GM12878 (cell line): ENCODE measurements around the gene POLK. TPM values are rescaled to one million over a fixed set of nuclear protein-coding genes. Genes with fewer than 3 reads are reported as not detected.

Experiments used
- ATAC-seq: fragments of 200-7000 bp; cut with Tn5 transposase; 3 replicates; pipeline ENCODE4 v1.9.1; 2020; ENCODE audit warnings: mild to moderate bottlenecking, moderate library complexity
- BruUV-seq: library from RNA; stranded (reverse); fragments of 400-500 nt; replicated peaks from 2 replicates; lab custom pipeline; 2021; lab: Mats Ljungman, UMichigan
- CTCF ChIA-PET: fragments of 300-600 bp; sonication (Branson Sonifier 250); formaldehyde crosslinking; extraction: SDS; loops from one replicate; lab custom pipeline; 2021; ENCODE audit warnings: inconsistent platforms; lab: Yijun Ruan, JAX
- POLR2A ChIA-PET: fragments of 350-600 bp; formaldehyde crosslinking; extraction: SDS; loops from one replicate; lab custom pipeline; 2021; ENCODE audit warnings: inconsistent platforms; lab: Charles Lee
- RAD21 ChIA-PET: fragments of 300-600 bp; sonication (Branson Sonifier 250); formaldehyde crosslinking; loops from one replicate; lab custom pipeline; 2023; ENCODE audit warnings: antibody characterized with exemption; ENCODE audit not compliant: unreplicated experiment; lab: Charles Lee
- SMC1A ChIA-PET: fragments of 300-600 bp; sonication (Branson Sonifier 250); formaldehyde crosslinking; loops from one replicate; lab custom pipeline; 2023; ENCODE audit not compliant: unreplicated experiment, uncharacterized antibody; lab: Charles Lee
- DNase-seq: peaks from one replicate; pipeline ENCODE4 v3.0.0-alpha.2; 2011; ENCODE audit warnings: low read depth, low spot score
- FAIRE-seq: peaks from 3 replicates; lab custom pipeline; 2011; peaks lifted over from hg19 to GRCh38; lab: Jason Lieb, UNC
- H2AFZ ChIP-seq: 2 replicates; pipeline ENCODE4 v1.6.0; 2011; ENCODE audit warnings: low read depth, low read length, control low read depth; ENCODE audit not compliant: control insufficient read depth
- H3K27ac ChIP-seq: 2 replicates; pipeline ENCODE4 v1.5.1; 2011; ENCODE audit warnings: control low read depth; ENCODE audit not compliant: control insufficient read depth, insufficient read depth
- H3K27me3 ChIP-seq, 2 experiments: replicated peaks in 1 of 2; 2 replicates each; pipeline versions ENCODE4 v1.6.0 to v1.6.1; 2011; ENCODE audit warnings: low read length in 1 of 2; ENCODE audit not compliant: control insufficient read depth in 2 of 2, insufficient read depth in 2 of 2
- H3K36me3 ChIP-seq, 2 experiments: 2 replicates each; pipeline ENCODE4 v1.5.1; 2011; ENCODE audit warnings: low read length in 1 of 2; ENCODE audit not compliant: control insufficient read depth in 2 of 2, insufficient read depth in 2 of 2
- H3K4me1 ChIP-seq: 2 replicates; pipeline ENCODE4 v1.6.1; 2011; ENCODE audit warnings: mild to moderate bottlenecking, low read length, moderate library complexity, mixed read lengths; ENCODE audit not compliant: control insufficient read depth, insufficient read depth
- H3K4me2 ChIP-seq: 2 replicates; pipeline ENCODE4 v1.6.0; 2011; ENCODE audit warnings: control low read depth; ENCODE audit not compliant: control insufficient read depth, insufficient read depth
- H3K4me3 ChIP-seq: fragments of 200-600 bp; sonication (generic); 2 replicates; pipeline ENCODE4 v1.5.1; 2016
- H3K79me2 ChIP-seq: 2 replicates; pipeline ENCODE4 v1.6.0; 2011; ENCODE audit warnings: low read length; ENCODE audit not compliant: control insufficient read depth, insufficient read depth
- H3K9ac ChIP-seq: 2 replicates; pipeline ENCODE4 v1.8.0; 2011; ENCODE audit warnings: low read length, control low read depth, mixed read lengths; ENCODE audit not compliant: control insufficient read depth, insufficient read depth
- H3K9me3 ChIP-seq: replicated peaks from 3 replicates; pipeline ENCODE4 v1.5.1; 2011; ENCODE audit warnings: mild to moderate bottlenecking, low read length; ENCODE audit not compliant: control insufficient read depth, insufficient read depth
- H4K20me1 ChIP-seq: 2 replicates; pipeline ENCODE4 v1.6.0; 2011; ENCODE audit not compliant: control insufficient read depth, insufficient read depth
- EP300 ChIP-seq, 2 experiments: fragments of 150-350 bp in 1 of 2; IDR thresholded peaks; 2 replicates each; pipeline ENCODE4 v1.6.1; 2011 to 2012; ENCODE audit warnings: low read depth in 2 of 2, low read length in 2 of 2, borderline replicate concordance in 1 of 2, improper control_type of control experiment in 1 of 2, inconsistent platforms in 1 of 2; ENCODE audit not compliant: control insufficient read depth in 1 of 2
- JUNB ChIP-seq: IDR thresholded peaks from 2 replicates; pipeline ENCODE4 v1.6.1; 2016; ENCODE audit warnings: antibody characterized with exemption, mild to moderate bottlenecking
- JUND ChIP-seq: IDR thresholded peaks from 2 replicates; pipeline ENCODE4 v1.6.1; 2012; ENCODE audit warnings: low read depth, mild to moderate bottlenecking, low read length, improper control_type of control experiment, moderate library complexity
- LARP7 ChIP-seq: fragments of 450-650 bp; IDR thresholded peaks from 2 replicates; pipeline ENCODE4 v1.6.1; 2017; ENCODE audit warnings: mild to moderate bottlenecking
- NR2F1 ChIP-seq: fragments of 450-650 bp; conservative IDR thresholded peaks from 2 replicates; pipeline ENCODE4 v1.6.1; 2017; ENCODE audit warnings: mild to moderate bottlenecking
- POLR2AphosphoS2 ChIP-seq: IDR thresholded peaks from 2 replicates; pipeline ENCODE4 v1.6.1; 2011; ENCODE audit warnings: low read depth, mild to moderate bottlenecking, low read length, improper control_type of control experiment, moderate library complexity
- POU2F2 ChIP-seq: IDR thresholded peaks from 3 replicates; pipeline ENCODE4 v1.6.1; 2011; ENCODE audit warnings: low read depth, mild to moderate bottlenecking, low read length, borderline replicate concordance
- WGBS: methylation state at CpG from one replicate; pipeline ENCODE4 v1.1.6; 2016; ENCODE audit warnings: low lambda C conversion rate; ENCODE audit not compliant: insufficient replicate concordance, insufficient coverage; ENCODE audit errors: missing lambda C conversion rate; 5-methylcytosine and 5-hydroxymethylcytosine counted together
- in situ Hi-C: fragments of 300-500 bp; cut with MboI; formaldehyde crosslinking; loops from 9 replicates; pipeline ENCODE4 v1.14.3; 2018; ENCODE audit warnings: mixed read lengths
- intact Hi-C: fragments of 100-400 bp; cut with micrococcal nuclease; formaldehyde crosslinking; loops from one replicate; pipeline ENCODE4 v1.14.2; 2022; ENCODE audit not compliant: unreplicated experiment
- polyA plus RNA-seq, 11 experiments: library from polyadenylated mRNA; depleted of rRNA in 4 of 11; unstranded in 6 of 11; stranded (reverse) in 5 of 11; fragments of >200 nt; fragmentation: Nextera tagmentation in 4 of 11; fragmentation: Illumina TruSeq in 1 of 11; extraction: Ambion mirVana in 4 of 11; extraction: Trizol in 1 of 11; gene quantifications; 1 replicate in 1 of 11; 2 replicates in 10 of 11; pipeline versions ENCODE4 v1.2.1 to v1.2.3, GENCODE V29; 2011 to 2016; ENCODE audit warnings: inconsistent platforms in 2 of 11, missing spikeins in 2 of 11, low read depth in 1 of 11
- total RNA-seq, 4 experiments: library from RNA; depleted of rRNA in 3 of 4; stranded (reverse); fragments of >200 nt in 3 of 4; fragmentation: Illumina TruSeq in 1 of 4; extraction: Trizol in 1 of 4; gene quantifications; 2 replicates each; pipeline versions ENCODE4 v1.2.1 to v1.2.3, GENCODE V29; 2013 to 2021
- TF ChIP-seq, protein P1 (sequence below): fragments of 450-650 bp; IDR thresholded peaks from 2 replicates; pipeline ENCODE4 v1.6.1; 2016; ENCODE audit warnings: mild to moderate bottlenecking

POLK gene
- total and polyA plus RNA-seq, 10 of the 15 experiments (the other 5 are each of a cell fraction or from before 2014, with no cell fraction given), result 10.4 to 47.6 (median 29.0) TPM

- ChIA-PET RAD21 (interaction anchor here (1.0 to 3.9 kb wide), 6 partner anchors 9 to 155 kb away, joined by 3 to 19 read pairs (median 10); partner anchors contain the start of genes CERT1 and POLK), SMC1A (interaction anchor here (0.6 to 7.7 kb wide), 11 partner anchors 9 to 1839 kb away, joined by 3 to 76 read pairs (median 5); partner anchors contain the start of gene POLK), POLR2A (interaction anchor here (0.6 to 2.2 kb wide), 4 partner anchors 9 to 45 kb away, joined by 3 to 9 read pairs (median 6); partner anchors contain the start of genes CERT1 and POLK)
- in situ Hi-C loops, result no loop called here
- Histone ChIP-seq H3K4me2 (no peak overlapping the region), H3K27me3 (no peaks in the 10 kb centered on the region), H4K20me1 (no peaks in the 10 kb centered on the region)
- 100% methylated on average over 2 of the region's 2 CpGs for WGBS
- no peak for TF ChIP-seq JUNB
- TF ChIP-seq EP300 (IDR thresholded peaks at IDR 0.05; ENCODE audit: borderline replicate concordance in 1 of 2, control insufficient read depth in 1 of 2, low read depth in 2 of 2, low read length in 2 of 2), result no peak
- no peak for TF ChIP-seq JUND
- TF ChIP-seq NR2F1, result no peak
- no peak for TF ChIP-seq POU2F2
- TF ChIP-seq LARP7, result no peak
- TF ChIP-seq POLR2AphosphoS2, result no peak
- TF ChIP-seq, protein P1, sequence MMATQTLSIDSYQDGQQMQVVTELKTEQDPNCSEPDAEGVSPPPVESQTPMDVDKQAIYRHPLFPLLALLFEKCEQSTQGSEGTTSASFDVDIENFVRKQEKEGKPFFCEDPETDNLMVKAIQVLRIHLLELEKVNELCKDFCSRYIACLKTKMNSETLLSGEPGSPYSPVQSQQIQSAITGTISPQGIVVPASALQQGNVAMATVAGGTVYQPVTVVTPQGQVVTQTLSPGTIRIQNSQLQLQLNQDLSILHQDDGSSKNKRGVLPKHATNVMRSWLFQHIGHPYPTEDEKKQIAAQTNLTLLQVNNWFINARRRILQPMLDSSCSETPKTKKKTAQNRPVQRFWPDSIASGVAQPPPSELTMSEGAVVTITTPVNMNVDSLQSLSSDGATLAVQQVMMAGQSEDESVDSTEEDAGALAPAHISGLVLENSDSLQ, result no peak
- TF ChIP-seq, all 136 proteins: peak for 0
- Histone ChIP-seq H3K27ac (no peak overlapping the region; the same call in 1 of the 2 replicates), H3K9me3 (peaks cover 19% of the 10 kb centered on the region), H3K4me1 (peaks cover 29% of the 10 kb centered on the region), H3K4me3 (no peak overlapping the region), H3K79me2 (peaks cover 94% of the 10 kb centered on the region), H3K36me3 (peaks cover 0 to 2% of the 10 kb centered on the region in 2 experiments; a peak in 2 of 4 replicates), H2AFZ (no peak overlapping the region), H3K9ac (no peak overlapping the region)
- FAIRE-seq, result no peak
- no peak for ATAC-seq
- BruUV-seq, result no TSS peak
- DNase-seq, result no peak
- CTCF ChIA-PET, result interaction anchor here (0.6 to 1.5 kb wide), 4 partner anchors 19 to 208 kb away, joined by 3 to 5 read pairs (median 3); no protein-coding TSS in a partner anchor
- intact Hi-C loops, result no loop called here
Measured at GRCh38 chr5:75521195-75521594, 9.5 kb downstream of the POLK start.
